IgD-negative memory B cell (primary cell): ENCODE data around the gene SHISA5. TPM values are rescaled to one million over a fixed set of nuclear protein-coding genes. Genes with fewer than 3 reads are reported as not detected.
"Not testable (repeated sequence)": the region's sequence is repeated elsewhere in the genome, so short reads cannot be mapped to it uniquely, and the experiment has no call there.

Source experiments
- H3K27ac Mint-ChIP-seq, 3 donors: one replicate each; pipeline ENCODE4 v1.8.0; 2020 to 2022; ENCODE audit warnings: mild to moderate bottlenecking in 3 of 3, mixed read lengths in 3 of 3, moderate library complexity in 1 of 3
- H3K27me3 Mint-ChIP-seq: one replicate; pipeline ENCODE4 v1.8.0; 2021; ENCODE audit warnings: mixed read lengths
- H3K36me3 Mint-ChIP-seq: one replicate; pipeline ENCODE4 v1.8.0; 2020; ENCODE audit warnings: mild to moderate bottlenecking, mixed read lengths
- H3K4me1 Mint-ChIP-seq, 3 donors: one replicate each; pipeline ENCODE4 v1.8.0; 2020 to 2022; ENCODE audit warnings: mixed read lengths in 3 of 3, mild to moderate bottlenecking in 1 of 3
- H3K4me3 Mint-ChIP-seq, 4 donors: one replicate each; pipeline ENCODE4 v1.8.0; 2020 to 2022; ENCODE audit warnings: mild to moderate bottlenecking in 4 of 4, mixed read lengths in 4 of 4, moderate library complexity in 3 of 4
- H3K9me3 Mint-ChIP-seq, 3 donors: one replicate each; pipeline ENCODE4 v1.8.0; 2020 to 2021; ENCODE audit warnings: mixed read lengths in 3 of 3, mild to moderate bottlenecking in 1 of 3
- polyA plus RNA-seq: library from polyadenylated mRNA; unstranded; fragments of 300-500 nt; fragmentation: Illumina TruSeq; gene quantifications from one replicate; pipeline ENCODE4 v1.2.3, GENCODE V29; 2021

Gene SHISA5
- polyA plus RNA-seq, 1 donor from 2014 or later, result 307 TPM

GRCh38 chr3:48465531-48466378 is 38.2 kb downstream of the SHISA5 start:
- peaks cover 1% of the 10 kb centered on the region for H3K36me3 Mint-ChIP-seq

GRCh38 chr3:48465237-48465530 is 38.8 kb downstream of the SHISA5 start:
- H3K4me1 Mint-ChIP-seq, result peaks cover 16 to 34% (median 26%) of the 10 kb centered on the region in 3 donors

More at GRCh38 chr3:48465531-48466378, 38.2 kb downstream of the SHISA5 start:
- H3K27me3 Mint-ChIP-seq, result peaks cover 2% of the 10 kb centered on the region
- peak overlapping the region; percentile 97 to 98 (median 97) for H3K27ac Mint-ChIP-seq
- H3K4me1 Mint-ChIP-seq, result peaks cover 16 to 34% (median 26%) of the 10 kb centered on the region in 3 donors
- peak overlapping the region; percentile 87 to 96 (median 90) for H3K4me3 Mint-ChIP-seq
- no peaks in the 10 kb centered on the region for H3K9me3 Mint-ChIP-seq

GRCh38 chr3:48464713-48465221 is 39.2 kb downstream of the SHISA5 start:
- H3K9me3 Mint-ChIP-seq, result no peaks in the 10 kb centered on the region
- H3K4me3 Mint-ChIP-seq, result peak overlapping the region in 1 of 4 donors; percentile 87
- peaks cover 2% of the 10 kb centered on the region for H3K27me3 Mint-ChIP-seq
- H3K36me3 Mint-ChIP-seq, result peaks cover 1% of the 10 kb centered on the region
- peaks cover 12 to 30% (median 22%) of the 10 kb centered on the region in 3 donors for H3K4me1 Mint-ChIP-seq
- H3K27ac Mint-ChIP-seq, result peak overlapping the region in 2 of 3 donors; percentile 97 to 98

More at GRCh38 chr3:48465237-48465530, 38.8 kb downstream of the SHISA5 start:
- H3K27me3 Mint-ChIP-seq, result peaks cover 2% of the 10 kb centered on the region
- no peaks in the 10 kb centered on the region for H3K9me3 Mint-ChIP-seq
- H3K36me3 Mint-ChIP-seq, result peaks cover 1% of the 10 kb centered on the region
- peak overlapping the region in 2 of 3 donors; percentile 97 to 98 for H3K27ac Mint-ChIP-seq
- H3K4me3 Mint-ChIP-seq, result peak overlapping the region in 3 of 4 donors; percentile 87 to 92 (median 89)

DNA sequence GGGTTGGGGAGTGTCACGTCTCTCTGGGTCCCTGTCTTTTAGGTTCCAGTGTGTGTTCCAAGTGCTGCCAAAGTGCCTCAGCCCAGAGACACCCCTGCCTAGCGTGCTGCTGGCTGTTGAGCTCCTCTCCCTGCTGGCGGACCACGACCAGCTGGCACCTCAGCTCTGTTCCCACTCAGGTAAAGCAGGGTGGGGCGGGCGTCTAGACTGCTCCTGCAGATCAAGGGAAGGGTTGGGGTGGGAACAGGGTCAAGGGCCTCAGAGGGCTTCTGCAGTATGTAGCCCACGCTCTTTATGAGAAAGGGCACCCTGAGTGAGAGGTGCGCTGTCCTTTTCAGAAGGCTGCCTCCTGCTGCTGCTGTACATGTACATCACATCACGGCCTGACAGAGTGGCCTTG is 40.3 kb downstream of the SHISA5 start:
- peak overlapping the region in 1 of 3 donors; percentile 47 for H3K27ac Mint-ChIP-seq
- H3K27me3 Mint-ChIP-seq, result peaks cover 2% of the 10 kb centered on the region
- H3K36me3 Mint-ChIP-seq, result peaks cover 1% of the 10 kb centered on the region
- H3K4me1 Mint-ChIP-seq, result peaks cover 11 to 20% (median 17%) of the 10 kb centered on the region in 3 donors
- no peaks in the 10 kb centered on the region for H3K9me3 Mint-ChIP-seq
- H3K4me3 Mint-ChIP-seq, result peak overlapping the region in 2 of 4 donors; percentile 50 to 55

DNA sequence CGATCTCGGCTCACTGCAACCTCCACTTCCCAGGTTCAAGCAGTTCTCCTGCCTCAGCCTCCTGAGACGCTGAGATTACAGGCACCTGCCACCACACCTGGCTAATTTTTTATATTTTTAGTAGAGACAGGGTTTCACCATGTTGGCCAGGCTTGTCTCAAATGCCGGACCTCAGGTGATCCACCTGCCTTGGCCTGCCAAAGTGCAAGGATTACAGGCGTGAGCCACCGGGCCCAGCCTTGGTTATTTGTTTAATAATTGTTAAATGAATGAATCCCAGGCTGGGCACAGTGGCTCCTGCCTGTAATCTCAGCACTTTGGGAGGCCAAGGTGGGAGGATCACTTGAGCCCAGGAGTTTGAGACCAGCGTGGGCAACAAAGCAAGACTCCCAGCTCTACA is 42.2 kb downstream of the SHISA5 start:
- not testable (repeated sequence) for H3K4me1 Mint-ChIP-seq, H3K4me3 Mint-ChIP-seq, H3K36me3 Mint-ChIP-seq, H3K27me3 Mint-ChIP-seq, H3K9me3 Mint-ChIP-seq, H3K27ac Mint-ChIP-seq

DNA sequence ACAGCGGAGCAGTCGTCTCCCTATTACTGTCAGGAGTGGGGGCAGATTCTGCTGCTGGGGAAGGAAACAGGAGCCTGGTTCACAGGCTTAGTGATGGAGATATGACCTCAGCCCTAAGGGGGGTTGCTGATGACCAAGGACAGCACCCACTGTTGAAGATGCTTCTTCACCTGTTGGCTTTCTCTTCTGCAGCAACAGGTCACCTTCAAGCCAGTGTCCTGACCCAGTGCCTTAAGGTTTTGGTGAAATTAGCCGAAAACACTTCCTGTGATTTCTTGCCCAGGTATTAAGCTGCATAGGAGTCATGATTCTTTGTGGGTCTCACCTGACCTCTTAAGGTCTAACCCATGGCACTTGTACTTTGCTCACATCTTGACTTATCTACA is 43.5 kb downstream of the SHISA5 start:
- Mint-ChIP-seq H3K27ac (no peak overlapping the region), H3K4me3 (peak overlapping the region in 1 of 4 donors; percentile 70), H3K36me3 (peaks cover 1% of the 10 kb centered on the region), H3K27me3 (no peaks in the 10 kb centered on the region), H3K4me1 (peaks cover 0 to 4% (median 0%) of the 10 kb centered on the region in 3 donors), H3K9me3 (no peaks in the 10 kb centered on the region)

- H3K27me3 Mint-ChIP-seq, result no peaks in the 10 kb centered on the region
- H3K4me3 Mint-ChIP-seq, result no peak overlapping the region
- H3K27ac Mint-ChIP-seq, result no peak overlapping the region
- H3K9me3 Mint-ChIP-seq, result no peaks in the 10 kb centered on the region
- H3K4me1 Mint-ChIP-seq, result no peaks in the 10 kb centered on the region
- peaks cover 1% of the 10 kb centered on the region for H3K36me3 Mint-ChIP-seq
Measured at GRCh38 chr3:48459773-48460516, 44.0 kb downstream of the SHISA5 start.

DNA sequence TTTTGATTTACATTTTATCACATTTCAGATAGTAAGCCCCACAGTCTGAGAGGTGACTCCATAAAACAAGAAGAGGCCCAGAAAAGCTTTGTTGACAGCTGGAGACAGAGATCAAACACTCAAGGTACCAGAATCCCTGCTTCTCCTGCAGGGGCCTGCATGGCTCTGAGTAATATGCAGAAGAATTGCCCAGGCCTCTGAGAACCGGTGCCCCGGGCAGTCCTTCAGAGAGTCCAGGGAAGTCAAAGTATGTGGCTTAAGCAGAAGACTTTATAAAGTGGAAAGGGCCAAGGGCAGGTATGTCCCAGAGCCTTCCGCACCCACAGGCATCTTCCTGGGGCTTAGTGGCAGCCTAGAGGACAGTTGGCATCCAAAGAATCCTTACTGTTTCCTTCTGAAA is 44.6 kb downstream of the SHISA5 start:
- Mint-ChIP-seq H3K36me3 (peaks cover 1% of the 10 kb centered on the region), H3K27ac (peak overlapping the region in 1 of 3 donors; percentile 65), H3K9me3 (no peaks in the 10 kb centered on the region), H3K27me3 (no peaks in the 10 kb centered on the region), H3K4me3 (no peak overlapping the region), H3K4me1 (no peaks in the 10 kb centered on the region)

DNA sequence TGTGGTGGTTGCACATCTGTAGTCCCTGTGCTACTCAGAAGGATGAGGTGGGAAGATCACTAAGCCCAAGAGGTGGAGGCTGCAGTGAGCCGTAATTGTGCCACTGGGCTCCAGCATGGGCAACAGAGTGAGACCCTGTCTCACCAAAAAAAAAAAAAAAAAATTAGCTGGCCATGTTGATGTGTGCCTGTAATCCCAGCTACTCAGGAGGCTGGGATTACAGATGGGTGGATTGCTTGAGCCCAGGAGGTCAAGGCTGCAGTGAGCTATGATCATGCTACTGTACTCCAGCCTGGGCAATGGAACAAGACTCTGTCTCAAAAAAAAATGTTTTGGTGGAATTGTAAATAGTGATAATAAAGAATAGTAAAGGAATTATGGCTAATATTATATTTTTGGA is 47.5 kb downstream of the SHISA5 start:
- no peak overlapping the region for H3K27ac Mint-ChIP-seq
- H3K4me3 Mint-ChIP-seq, result no peak overlapping the region
- peaks cover 1% of the 10 kb centered on the region for H3K36me3 Mint-ChIP-seq
- H3K4me1 Mint-ChIP-seq, result no peaks in the 10 kb centered on the region
- H3K9me3 Mint-ChIP-seq, result no peaks in the 10 kb centered on the region
- no peaks in the 10 kb centered on the region for H3K27me3 Mint-ChIP-seq

GRCh38 chr3:48451270-48451669 is 52.7 kb downstream of the SHISA5 start:
- no peak overlapping the region for H3K27ac Mint-ChIP-seq
- H3K9me3 Mint-ChIP-seq, result no peaks in the 10 kb centered on the region
- H3K27me3 Mint-ChIP-seq, result no peaks in the 10 kb centered on the region
- H3K4me1 Mint-ChIP-seq, result peaks cover 12 to 15% (median 14%) of the 10 kb centered on the region in 3 donors
- H3K36me3 Mint-ChIP-seq, result no peaks in the 10 kb centered on the region
- no peak overlapping the region for H3K4me3 Mint-ChIP-seq

DNA sequence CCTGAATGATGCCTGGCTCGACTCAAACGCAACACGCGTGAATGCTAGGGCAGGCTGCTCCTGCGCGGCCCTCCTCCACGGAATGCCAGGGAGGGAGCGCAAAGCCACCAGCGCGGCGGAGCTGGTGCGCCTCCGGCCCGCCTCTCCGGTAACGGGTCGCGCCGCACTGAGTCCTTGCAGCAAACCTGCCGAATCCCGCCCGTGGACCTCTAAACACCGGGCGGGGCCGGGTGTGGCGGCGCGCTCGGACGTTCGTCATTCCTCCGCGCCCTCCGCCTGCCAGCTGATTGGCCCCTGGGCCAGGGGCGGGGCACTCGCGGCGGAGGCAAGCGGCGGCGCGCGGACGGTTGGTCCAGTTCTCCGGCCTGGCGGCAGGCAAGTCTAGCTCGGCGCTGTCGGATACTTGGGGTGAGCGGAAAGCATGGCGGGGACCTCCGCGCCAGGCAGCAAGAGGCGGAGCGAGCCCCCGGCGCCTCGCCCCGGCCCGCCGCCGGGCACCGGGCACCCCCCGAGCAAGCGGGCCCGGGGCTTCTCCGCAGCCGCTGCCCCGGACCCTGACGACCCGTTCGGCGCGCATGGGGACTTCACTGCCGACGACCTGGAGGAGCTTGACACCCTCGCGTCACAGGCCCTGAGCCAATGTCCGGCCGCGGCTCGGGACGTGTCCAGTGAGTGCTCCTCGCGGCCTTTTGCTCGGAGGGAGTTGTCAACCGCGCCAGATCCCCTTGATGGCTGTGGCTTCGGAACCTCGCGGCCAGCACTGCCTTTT is 57.4 kb downstream of the SHISA5 start, which contains the start of gene ATRIP:
ATRIP (plus strand) TSS at position 313 of the 769 bp plus-strand sequence; CDS start at position 422, 109 bp downstream.
- Mint-ChIP-seq H3K36me3 (no peaks in the 10 kb centered on the region), H3K4me1 (peaks cover 26 to 30% (median 26%) of the 10 kb centered on the region in 3 donors), H3K4me3 (peak within 1 kb of the TSS; percentile 89 to 99 (median 94)), H3K9me3 (no peaks in the 10 kb centered on the region), H3K27ac (peak within 1 kb of the TSS; percentile 93 to 96 (median 95)), H3K27me3 (no peaks in the 10 kb centered on the region)

GRCh38 chr3:48446043-48446424 is 57.9 kb downstream of the SHISA5 start:
- Mint-ChIP-seq H3K27ac (peak overlapping the region; percentile 93 to 96 (median 95)), H3K27me3 (no peaks in the 10 kb centered on the region), H3K9me3 (no peaks in the 10 kb centered on the region), H3K36me3 (no peaks in the 10 kb centered on the region), H3K4me1 (peaks cover 30 to 33% (median 32%) of the 10 kb centered on the region in 3 donors), H3K4me3 (peak overlapping the region; percentile 89 to 99 (median 94))

GRCh38 chr3:48445277-48445882 is 58.6 kb downstream of the SHISA5 start:
- no peaks in the 10 kb centered on the region for H3K27me3 Mint-ChIP-seq
- H3K27ac Mint-ChIP-seq, result peak overlapping the region; percentile 93 to 96 (median 95)
- H3K36me3 Mint-ChIP-seq, result no peaks in the 10 kb centered on the region
- H3K9me3 Mint-ChIP-seq, result no peaks in the 10 kb centered on the region
- peak overlapping the region; percentile 89 to 99 (median 94) for H3K4me3 Mint-ChIP-seq
- peaks cover 30 to 37% (median 32%) of the 10 kb centered on the region in 3 donors for H3K4me1 Mint-ChIP-seq

DNA sequence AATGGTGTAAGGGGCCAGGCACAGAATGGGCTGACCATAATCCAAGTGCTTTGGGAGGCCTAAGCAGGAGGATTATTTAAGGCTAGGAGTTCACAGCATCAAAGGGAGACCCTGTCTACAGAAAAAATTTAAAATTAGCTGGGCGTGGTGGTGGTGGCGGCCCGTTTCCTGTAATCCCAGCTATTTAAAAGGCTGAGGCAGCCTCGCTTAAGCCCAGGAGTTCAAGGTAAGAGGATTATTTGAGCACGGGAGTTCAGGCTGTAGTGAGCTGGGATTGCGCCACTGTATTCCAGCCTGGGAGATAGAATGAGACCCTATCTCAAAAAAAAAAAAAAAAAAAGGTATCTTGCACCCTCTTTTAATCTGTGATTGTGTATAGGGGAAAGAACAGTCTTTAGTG is 62.0 kb downstream of the SHISA5 start:
- Mint-ChIP-seq H3K36me3 (peaks cover 2% of the 10 kb centered on the region), H3K27ac (peak overlapping the region in 2 of 3 donors; percentile 88 to 99), H3K4me1 (peaks cover 33 to 41% (median 34%) of the 10 kb centered on the region in 3 donors), H3K4me3 (peak overlapping the region; percentile 76 to 100 (median 92)), H3K9me3 (no peaks in the 10 kb centered on the region), H3K27me3 (no peaks in the 10 kb centered on the region)
